Neural cell (in vitro differentiated cells): ENCODE results near the gene BHLHE23. TPM values are rescaled to one million over a fixed set of nuclear protein-coding genes. Genes with fewer than 3 reads are reported as not detected.

Experiments used
- H2AFZ ChIP-seq: fragments of 200-600, 300-800 bp; sonication (generic), shearing (Covaris generic); 2 replicates; pipeline ENCODE4 v1.6.0; 2014; ENCODE audit warnings: low read depth, mild to moderate bottlenecking, antibody characterized with exemption, low read length, moderate library complexity
- H3F3A ChIP-seq: fragments of 200-600 bp; shearing (Covaris generic); 2 replicates; pipeline ENCODE4 v1.6.1; 2016; ENCODE audit warnings: mild to moderate bottlenecking, moderate library complexity, mixed read lengths, antibody characterized with exemption, low read length; ENCODE audit not compliant: insufficient read depth, poor library complexity, severe bottlenecking
- H3K27ac ChIP-seq: fragments of 200-600, 300-800 bp; sonication (generic), shearing (Covaris generic); 2 replicates; pipeline ENCODE4 v1.5.1; 2014; ENCODE audit warnings: mild to moderate bottlenecking, low read length, moderate library complexity
- H3K27me3 ChIP-seq: fragments of 300-800, 200-600 bp; sonication (generic), shearing (Covaris generic); 2 replicates; pipeline ENCODE4 v1.6.0; 2014; ENCODE audit warnings: mild to moderate bottlenecking, low read depth, low read length, moderate library complexity; ENCODE audit not compliant: insufficient read depth
- H3K36me3 ChIP-seq: fragments of 300-800, 200-600 bp; sonication (generic), shearing (Covaris generic); 2 replicates; pipeline ENCODE4 v1.5.1; 2014; ENCODE audit warnings: mild to moderate bottlenecking, antibody characterized with exemption, low read length, moderate library complexity; ENCODE audit not compliant: insufficient read depth
- H3K4me2 ChIP-seq: fragments of 300-800, 200-600 bp; sonication (generic), shearing (Covaris generic); 2 replicates; pipeline ENCODE4 v1.6.0; 2014; ENCODE audit warnings: mild to moderate bottlenecking, low read length
- H3K4me3 ChIP-seq: fragments of 300-800, 200-600 bp; sonication (generic), shearing (Covaris generic); 2 replicates; pipeline ENCODE4 v1.5.1; 2014; ENCODE audit warnings: mild to moderate bottlenecking, low read length, moderate library complexity
- H3K79me2 ChIP-seq: fragments of 200-600 bp; shearing (Covaris generic); replicated peaks from 2 replicates; pipeline ENCODE4 v1.6.0; 2014; ENCODE audit warnings: mild to moderate bottlenecking, low read length, moderate library complexity; ENCODE audit not compliant: insufficient read depth
- H3K9ac ChIP-seq: fragments of 300-800, 200-600 bp; sonication (generic), shearing (Covaris generic); 2 replicates; pipeline ENCODE4 v1.6.1; 2016; ENCODE audit warnings: mild to moderate bottlenecking, low read length, mixed read lengths
- H3K9me2 ChIP-seq: fragments of 200-600 bp; shearing (Covaris generic); 2 replicates; pipeline ENCODE4 v1.6.1; 2016; ENCODE audit warnings: mild to moderate bottlenecking, low read length, mixed read lengths; ENCODE audit not compliant: insufficient read depth
- H3K9me3 ChIP-seq: fragments of 200-600, 300-800 bp; sonication (generic), shearing (Covaris generic); 2 replicates; pipeline ENCODE4 v1.6.1; 2016; ENCODE audit warnings: mild to moderate bottlenecking, mixed run types, low read length, moderate library complexity, mixed read lengths
- H4K20me1 ChIP-seq: fragments of 200-600 bp; shearing (Covaris generic); 2 replicates; pipeline ENCODE4 v1.6.1; 2016; ENCODE audit warnings: mild to moderate bottlenecking, mixed run types; ENCODE audit not compliant: insufficient read depth
- CTCF ChIP-seq: fragments of 450-650 bp; IDR thresholded peaks from 2 replicates; pipeline ENCODE4 v1.5.1; 2014; ENCODE audit warnings: antibody characterized with exemption, mild to moderate bottlenecking, moderate library complexity; ENCODE audit not compliant: poor library complexity, severe bottlenecking
- EP300 ChIP-seq: fragments of 450-650 bp; conservative IDR thresholded peaks from 2 replicates; pipeline ENCODE4 v1.6.1; 2014; ENCODE audit warnings: antibody characterized with exemption, mild to moderate bottlenecking, moderate library complexity; ENCODE audit not compliant: poor library complexity, severe bottlenecking
- EZH2 ChIP-seq: fragments of 200-600, 300-800 bp; shearing (Covaris generic), sonication (generic); IDR thresholded peaks from 2 replicates; pipeline ENCODE4 v1.6.1; 2014; ENCODE audit warnings: antibody characterized with exemption, low read length, borderline replicate concordance, mild to moderate bottlenecking; ENCODE audit not compliant: insufficient read depth, poor library complexity, severe bottlenecking
- MXI1 ChIP-seq: fragments of 450-650 bp; conservative IDR thresholded peaks from 2 replicates; pipeline ENCODE4 v1.6.1; 2014; ENCODE audit warnings: antibody characterized with exemption, mild to moderate bottlenecking; ENCODE audit not compliant: poor library complexity, severe bottlenecking
- POLR2AphosphoS5 ChIP-seq: IDR thresholded peaks from 2 replicates; pipeline ENCODE4 v1.6.1; 2012
- RAD21 ChIP-seq: fragments of 450-650 bp; conservative IDR thresholded peaks from 2 replicates; pipeline ENCODE4 v1.6.1; 2014; ENCODE audit warnings: antibody characterized with exemption, mild to moderate bottlenecking, moderate library complexity
- REST ChIP-seq: IDR thresholded peaks from 2 replicates; pipeline ENCODE4 v1.6.1; 2012; ENCODE audit warnings: borderline replicate concordance
- SMC3 ChIP-seq: fragments of 450-650 bp; conservative IDR thresholded peaks from 2 replicates; pipeline ENCODE4 v1.6.1; 2014; ENCODE audit warnings: antibody characterized with exemption, mild to moderate bottlenecking, moderate library complexity; ENCODE audit not compliant: poor library complexity
- TAF1 ChIP-seq: IDR thresholded peaks from 2 replicates; pipeline ENCODE4 v1.6.1; 2012; ENCODE audit warnings: low read depth
- polyA plus RNA-seq: library from polyadenylated mRNA; depleted of rRNA; stranded (reverse); fragments of >200 nt; gene quantifications from 2 replicates; pipeline ENCODE4 v1.2.3, GENCODE V29; 2014

BHLHE23 gene
- polyA plus RNA-seq, 1 donor from 2014 or later: not detected

GRCh38 chr20:62967628-62968351 lies 39.0 kb downstream of the BHLHE23 start:
- H3K27me3 ChIP-seq: peaks cover 4% of the 10 kb centered on the region

GRCh38 chr20:62967149-62967501 lies 39.6 kb downstream of the BHLHE23 start:
- Histone ChIP-seq H4K20me1 (no peaks in the 10 kb centered on the region), H3K36me3 (no peaks in the 10 kb centered on the region), H3K27me3 (no peaks in the 10 kb centered on the region), H3K79me2 (no peaks in the 10 kb centered on the region), H3K4me2 (no peak overlapping the region), H3K9me3 (no peaks in the 10 kb centered on the region), H3K9ac (no peak overlapping the region), H2AFZ (no peak overlapping the region), H3K27ac (no peak overlapping the region), H3K9me2 (no peaks in the 10 kb centered on the region), H3K4me3 (no peak overlapping the region), H3F3A (no peaks in the 10 kb centered on the region)
- TF ChIP-seq CTCF (no peak), RAD21 (no peak), EZH2 (no peak), MXI1 (no peak), TAF1 (no peak), EP300 (no peak), POLR2AphosphoS5 (no peak)

More at GRCh38 chr20:62967628-62968351, 39.0 kb downstream of the BHLHE23 start:
- H3K9me2 ChIP-seq: no peaks in the 10 kb centered on the region
- H3K79me2 ChIP-seq: no peaks in the 10 kb centered on the region
- no peak for TF ChIP-seq POLR2AphosphoS5
- no peak for TF ChIP-seq SMC3
- no peak for TF ChIP-seq RAD21
- no peak for TF ChIP-seq CTCF
- TF ChIP-seq EZH2: no peak
- no peak for TF ChIP-seq TAF1
- TF ChIP-seq REST: no peak
- TF ChIP-seq MXI1: no peak
- no peak for TF ChIP-seq EP300
- no peak overlapping the region for H3K27ac ChIP-seq
- no peaks in the 10 kb centered on the region for H3K36me3 ChIP-seq
- H3K9me3 ChIP-seq: no peaks in the 10 kb centered on the region
- no peak overlapping the region for H3K4me2 ChIP-seq
- no peak overlapping the region for H2AFZ ChIP-seq
- H3K4me3 ChIP-seq: no peak overlapping the region
- no peak overlapping the region for H3K9ac ChIP-seq
- H4K20me1 ChIP-seq: no peaks in the 10 kb centered on the region
- H3F3A ChIP-seq: no peaks in the 10 kb centered on the region
